Measurements from ENCODE around the gene SPOCK1.

The SPOCK1 gene

DNA sequence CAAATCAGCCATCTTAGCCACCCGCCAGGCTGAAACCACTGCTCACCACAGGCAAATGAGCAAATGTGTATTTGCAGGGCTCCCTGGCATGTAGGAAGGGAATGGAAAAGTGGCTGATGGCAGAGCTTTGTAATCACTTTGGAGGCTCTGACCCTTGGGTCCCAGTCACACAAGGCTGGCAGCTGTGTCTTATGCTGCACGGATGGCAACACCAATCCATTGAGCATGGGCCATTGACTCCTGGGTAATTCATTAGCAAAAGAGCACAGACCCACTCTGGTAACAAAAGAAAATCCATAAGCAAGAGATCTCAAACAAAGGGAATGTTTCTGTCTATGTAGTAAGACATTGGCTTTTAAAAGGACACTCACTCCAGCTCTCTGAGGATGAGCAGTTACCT lies 57.6 kb downstream of the SPOCK1 start:
- no peak for DNase-seq (ENCODE audit: low read depth)

DNA sequence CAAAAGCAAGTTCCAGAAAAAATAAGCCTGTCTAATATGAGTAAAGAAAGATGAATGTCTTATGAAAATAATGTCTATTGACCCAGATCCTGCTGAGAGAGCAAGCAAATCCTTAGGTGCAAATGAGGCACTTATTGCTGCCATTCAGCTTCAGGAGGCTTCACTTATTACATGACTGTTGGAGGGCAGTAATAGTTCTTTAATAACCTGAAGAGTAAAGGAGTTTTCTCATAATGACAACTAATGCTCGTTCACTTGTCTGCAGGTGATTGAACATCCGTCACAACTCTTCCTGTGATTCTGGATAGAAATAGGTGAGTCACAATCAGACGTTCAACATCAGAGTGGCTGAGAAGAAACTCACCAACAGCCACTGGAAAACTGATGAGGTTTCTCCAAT lies 58.3 kb downstream of the SPOCK1 start:
- no peak for DNase-seq (ENCODE audit: low read depth)

GRCh38 chr5:137439645-137440044 lies 59.5 kb downstream of the SPOCK1 start:
- no peak for DNase-seq (ENCODE audit: low read depth)

GRCh38 chr5:137438932-137439331 lies 60.2 kb downstream of the SPOCK1 start:
- DNase-seq (ENCODE audit: low read depth): no peak

GRCh38 chr5:137437774-137438173 lies 61.4 kb downstream of the SPOCK1 start:
- no peak for DNase-seq (ENCODE audit: low read depth)

DNA sequence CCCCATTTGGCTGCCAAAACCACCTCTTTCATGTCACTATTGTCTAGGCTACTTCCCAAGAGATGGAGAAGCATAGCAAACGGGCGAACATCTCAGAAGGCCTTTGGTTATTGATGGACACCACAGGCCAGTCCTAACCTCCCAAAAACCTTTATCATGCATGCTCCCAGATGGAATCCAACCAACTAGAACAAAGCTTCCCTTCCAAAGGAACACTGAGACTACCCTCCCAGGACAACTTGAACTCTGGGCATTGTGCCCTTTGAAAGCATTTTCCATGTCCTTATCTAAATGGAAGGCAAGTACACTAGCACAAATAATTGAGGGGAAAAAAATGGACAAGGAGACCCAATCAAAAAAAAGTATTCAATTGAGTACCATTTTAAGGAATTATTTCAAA lies 65.6 kb downstream of the SPOCK1 start:
- no peak for DNase-seq (ENCODE audit: low read depth)

GRCh38 chr5:137432376-137432775 lies 66.8 kb downstream of the SPOCK1 start:
- no peak for DNase-seq (ENCODE audit: low read depth)

- DNase-seq (ENCODE audit: low read depth): no peak
Measured at GRCh38 chr5:137431051-137431450, 68.1 kb downstream of the SPOCK1 start.

GRCh38 chr5:137415231-137415681 lies 83.9 kb downstream of the SPOCK1 start:
- peak; percentile 77 for DNase-seq (ENCODE audit: low read depth)

GRCh38 chr5:137414112-137414755 lies 84.9 kb downstream of the SPOCK1 start:
- no peak for DNase-seq (ENCODE audit: low read depth)

GRCh38 chr5:137412136-137412535 lies 87.0 kb downstream of the SPOCK1 start:
- DNase-seq (ENCODE audit: low read depth): no peak

DNA sequence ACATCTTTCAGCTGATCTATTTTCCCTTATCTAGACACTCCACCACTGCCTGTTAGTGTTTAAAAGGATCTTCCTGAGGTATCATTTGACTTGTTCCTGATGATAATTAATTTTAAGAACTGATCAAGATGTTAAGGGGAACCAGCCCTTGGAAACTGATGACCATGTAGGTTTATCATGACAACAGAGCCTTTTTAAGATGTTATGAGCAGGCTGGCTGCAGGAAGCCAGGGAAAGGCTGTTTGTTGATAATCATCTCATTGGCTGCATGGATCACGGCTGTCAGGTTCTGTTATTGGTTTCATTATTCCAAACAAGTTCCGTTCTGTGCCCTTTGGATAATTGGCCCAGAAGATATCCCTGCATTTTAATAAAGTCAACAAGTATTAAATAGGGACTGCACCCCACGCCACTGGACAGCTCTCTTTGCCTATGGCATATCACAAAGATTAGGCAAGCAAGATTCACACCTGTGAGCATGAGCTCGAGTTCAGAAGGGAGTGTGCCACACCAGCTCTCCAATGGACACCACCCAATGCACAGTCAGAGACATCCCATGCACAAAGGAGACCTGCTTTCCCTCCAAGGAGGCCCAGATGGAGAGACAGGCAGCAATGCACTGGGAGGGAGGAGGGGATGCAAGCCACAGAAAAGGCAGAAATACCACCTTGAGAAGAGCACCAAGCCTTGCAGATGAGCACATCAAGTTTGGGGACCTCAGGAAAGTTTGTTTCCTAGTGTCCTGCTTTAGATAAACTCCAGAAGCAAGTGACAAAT lies 88.7 kb downstream of the SPOCK1 start:
- no peak for DNase-seq (ENCODE audit: low read depth)

- no peak for DNase-seq (ENCODE audit: low read depth)
Measured at GRCh38 chr5:137409736-137410135, 89.4 kb downstream of the SPOCK1 start.

DNA sequence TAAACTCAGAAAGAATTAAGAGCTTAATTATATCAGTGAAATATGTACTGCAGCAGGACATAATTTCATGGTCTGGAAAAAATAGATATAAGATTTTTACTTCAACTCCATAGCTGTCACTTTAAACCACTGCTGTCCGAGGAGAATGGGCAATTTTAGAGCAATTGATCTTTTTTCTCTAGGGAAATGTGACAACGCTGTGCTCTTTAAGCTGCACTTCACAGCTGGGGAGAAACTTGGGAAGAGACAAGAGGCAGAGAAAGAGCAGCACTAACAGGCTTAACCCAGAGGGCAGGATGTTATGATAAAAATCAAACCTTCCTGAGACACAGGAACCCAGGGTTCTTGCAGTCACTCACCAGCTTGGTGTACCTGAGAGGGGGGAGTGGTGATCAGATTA lies 92.0 kb downstream of the SPOCK1 start:
- no peak for DNase-seq (ENCODE audit: low read depth)

DNA sequence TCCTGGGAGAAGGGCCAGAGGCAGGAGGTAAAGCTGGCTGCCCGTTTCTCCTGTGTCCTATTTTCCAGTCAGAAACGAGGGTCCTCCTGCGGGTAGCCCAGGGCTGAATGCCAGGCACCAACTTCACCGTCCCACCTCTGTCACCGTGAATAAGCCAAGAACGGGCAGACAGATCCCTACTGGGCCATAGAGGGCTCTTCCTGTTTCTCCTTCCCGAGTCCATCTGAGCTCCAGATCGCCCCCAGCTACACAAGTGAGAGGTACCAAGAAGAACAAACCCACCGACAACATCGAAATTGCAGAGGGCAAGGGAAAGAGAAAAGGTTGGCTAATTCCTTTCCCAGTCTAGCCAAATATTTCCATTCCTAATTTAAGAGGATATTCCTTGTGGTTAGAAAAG lies 93.7 kb downstream of the SPOCK1 start:
- no peak for DNase-seq (ENCODE audit: low read depth)

DNA sequence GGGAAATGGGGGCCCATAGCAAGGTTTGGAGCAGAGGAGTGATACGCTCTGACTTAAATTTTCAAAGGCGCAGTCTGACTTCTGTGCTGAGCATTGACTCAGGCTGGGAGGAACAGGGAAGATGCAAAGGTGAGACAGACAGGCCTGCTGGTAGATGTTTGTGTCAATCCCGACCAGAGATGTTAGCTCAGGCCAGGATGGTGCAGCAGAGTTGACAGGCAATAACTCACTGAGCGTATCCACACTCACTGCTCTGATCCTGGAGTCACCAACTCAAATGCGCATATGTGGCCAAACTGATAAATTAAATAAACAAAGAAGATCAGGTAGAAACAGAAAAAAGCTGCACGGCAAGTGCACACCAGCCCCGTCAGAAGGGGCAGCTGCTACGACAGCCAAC lies 95.3 kb downstream of the SPOCK1 start:
- DNase-seq (ENCODE audit: low read depth): no peak

DNA sequence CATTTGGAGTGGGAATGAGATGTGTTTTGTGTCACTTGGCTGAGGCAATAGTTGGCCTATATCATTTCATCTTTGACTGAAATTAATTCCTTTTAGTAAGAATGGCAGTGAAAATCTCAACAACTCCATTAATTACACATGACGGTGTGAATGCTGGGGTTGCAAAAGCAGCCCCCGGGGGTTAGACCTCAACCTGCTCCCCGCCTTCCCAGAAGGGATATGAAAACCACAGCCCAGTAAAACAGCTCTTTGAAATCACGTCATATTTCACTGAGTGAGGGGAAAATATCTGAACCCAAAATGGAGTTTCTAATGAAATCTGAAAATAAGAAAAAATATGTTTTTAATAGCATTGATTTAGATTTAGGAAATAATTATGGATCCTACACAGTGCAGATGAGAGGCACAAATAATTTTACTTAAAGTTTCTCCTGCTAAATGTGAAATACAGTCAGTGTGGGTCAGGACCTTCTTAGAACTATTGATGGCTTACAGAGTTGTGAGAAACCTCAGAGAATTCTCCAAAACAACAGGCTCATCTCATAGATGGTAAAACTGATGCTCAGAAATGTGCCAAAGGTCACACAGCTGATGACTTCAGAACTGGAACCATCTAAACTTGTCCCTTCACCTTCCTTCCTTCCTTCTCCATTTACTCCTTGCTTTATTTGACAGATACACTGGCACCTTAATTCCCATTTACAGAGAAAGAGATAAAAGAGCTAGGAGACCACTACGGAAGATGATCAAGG lies 96.5 kb downstream of the SPOCK1 start:
- no peak for DNase-seq (ENCODE audit: low read depth)

- DNase-seq (ENCODE audit: low read depth): no peak
Measured at GRCh38 chr5:137401946-137402345, 97.2 kb downstream of the SPOCK1 start.

- no peak for DNase-seq (ENCODE audit: low read depth)
Measured at GRCh38 chr5:137400571-137400970, 98.6 kb downstream of the SPOCK1 start.

- DNase-seq (ENCODE audit: low read depth): no peak
Measured at GRCh38 chr5:137399911-137400310, 99.2 kb downstream of the SPOCK1 start.

DNA sequence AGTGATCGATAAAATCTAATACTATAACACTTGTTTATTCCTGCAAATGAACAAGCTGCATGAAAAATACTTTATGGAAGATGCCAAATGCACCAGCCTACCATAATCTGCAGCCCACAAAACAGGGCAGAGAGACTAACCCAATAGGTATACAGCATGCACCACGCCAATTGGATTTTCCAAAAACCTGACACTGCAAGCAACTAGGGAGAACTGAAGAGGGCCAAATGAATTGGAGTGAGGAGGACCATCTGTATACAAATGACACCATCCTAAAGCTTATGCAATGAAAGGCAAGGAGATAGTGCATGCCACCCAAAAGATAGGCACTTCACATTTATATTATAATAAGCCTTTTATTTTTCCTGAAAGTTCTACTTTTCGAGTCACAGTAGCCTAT lies 100.4 kb downstream of the SPOCK1 start:
- no peak for DNase-seq (ENCODE audit: low read depth)

DNA sequence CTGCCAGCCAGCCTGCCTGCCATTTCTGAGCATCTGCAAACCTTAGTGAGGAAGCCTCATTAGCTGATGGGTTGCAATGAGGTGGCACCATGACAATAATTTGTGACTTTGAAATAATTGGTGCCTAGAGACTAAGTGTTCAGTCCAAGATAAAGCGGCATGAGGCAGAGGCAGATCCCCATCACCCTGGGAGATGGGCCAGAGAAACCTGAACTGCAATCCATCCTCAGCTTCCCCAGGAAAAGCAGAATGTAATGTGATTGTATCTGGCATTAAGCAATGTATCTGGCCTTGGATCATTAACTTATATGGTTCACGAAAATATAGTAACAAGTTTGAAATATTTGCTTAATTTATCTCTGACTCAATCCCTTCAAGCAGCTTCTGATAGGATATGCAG lies 101.0 kb downstream of the SPOCK1 start:
- DNase-seq (ENCODE audit: low read depth): no peak
